ENCODE measurements around the gene SLC22A24.

Gene SLC22A24

GRCh38 chr11:63042596-63042995 is 101.4 kb downstream of the SLC22A24 start:
- Histone ChIP-seq H3K23ac (ENCODE audit: low read depth, low read length, poor library complexity) (no peak overlapping the region), H2BK120ac (ENCODE audit: low read depth, low read length) (no peak overlapping the region), H3K9me3 (replicated peaks in 1 of 2; ENCODE audit: control insufficient read depth in 2 of 2, insufficient read depth in 1 of 2, low read depth in 1 of 2, low read length in 2 of 2) (peaks cover 0 to 2% of the 10 kb centered on the region in 2 donors), H3K4ac (ENCODE audit: low read length) (no peak overlapping the region), H3K27me3 (ENCODE audit: control insufficient read depth in 3 of 3, insufficient read depth in 3 of 3, low read depth in 1 of 3, low read length in 3 of 3) (no peaks in the 10 kb centered on the region), H3K4me1 (ENCODE audit: control insufficient read depth in 2 of 2, insufficient read depth in 1 of 2, low read depth in 1 of 2, low read length in 2 of 2) (no peaks in the 10 kb centered on the region), H3K36me3 (replicated peaks in 1 of 2; ENCODE audit: control insufficient read depth in 2 of 2, insufficient read depth in 2 of 2, low read length in 2 of 2) (no peaks in the 10 kb centered on the region), H2BK5ac (ENCODE audit: low read length) (no peak overlapping the region), H2AK5ac (ENCODE audit: low read depth, low read length) (no peak overlapping the region), H3K14ac (ENCODE audit: low read length) (no peak overlapping the region), H2AFZ (ENCODE audit: low read length) (no peak overlapping the region), H3K4me3 (ENCODE audit: low read length in 2 of 2) (no peak overlapping the region), H3K18ac (ENCODE audit: low read length) (no peak overlapping the region), H3K27ac (replicated peaks; ENCODE audit: low read length) (no peak overlapping the region), H2BK15ac (ENCODE audit: low read length) (no peak overlapping the region), H2BK12ac (ENCODE audit: low read length) (no peak overlapping the region), H3K4me2 (ENCODE audit: insufficient read depth, low read length, poor library complexity, severe bottlenecking) (no peak overlapping the region), H3K79me1 (ENCODE audit: low read depth, low read length) (no peaks in the 10 kb centered on the region), H4K91ac (ENCODE audit: low read depth, low read length, poor library complexity) (no peak overlapping the region), H4K8ac (ENCODE audit: low read depth, low read length) (no peak overlapping the region), H3K9ac (ENCODE audit: low read depth, low read length, poor library complexity) (no peak overlapping the region)
- DNase-seq (ENCODE audit: low spot score): no peak
- no CpG with 5 or more reads among the region's 3 CpGs for WGBS, 2 donors (ENCODE audit: extremely low coverage in 2 of 2, insufficient read length in 2 of 2, insufficient replicate concordance in 1 of 2)

DNA sequence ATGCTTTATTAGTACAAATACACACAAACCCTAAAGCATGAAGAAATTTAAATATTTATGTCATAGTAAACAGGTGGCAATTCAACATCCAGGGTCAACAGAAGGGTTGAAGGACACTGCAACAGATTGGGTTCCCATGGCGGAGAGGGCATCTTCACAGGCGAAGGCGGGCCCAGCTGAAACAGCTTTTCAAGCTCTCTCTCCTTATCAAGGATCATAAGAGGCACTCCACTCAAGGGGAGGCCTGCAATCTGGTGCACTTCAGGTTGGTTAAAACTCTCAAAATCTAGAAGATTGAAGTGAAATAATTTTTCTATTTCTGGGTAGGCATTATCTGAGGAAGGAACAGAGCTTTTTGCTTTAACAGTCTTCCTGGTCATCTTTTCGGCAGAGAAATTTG is 111.6 kb downstream of the SLC22A24 start:
- Histone ChIP-seq H3K27ac (replicated peaks; ENCODE audit: low read length) (no peak overlapping the region), H2BK15ac (ENCODE audit: low read length) (no peak overlapping the region), H3K14ac (ENCODE audit: low read length) (no peak overlapping the region), H2AK5ac (ENCODE audit: low read depth, low read length) (no peak overlapping the region), H2AFZ (ENCODE audit: low read length) (no peak overlapping the region), H3K27me3 (ENCODE audit: control insufficient read depth in 3 of 3, insufficient read depth in 3 of 3, low read depth in 1 of 3, low read length in 3 of 3) (no peaks in the 10 kb centered on the region), H3K23ac (ENCODE audit: low read depth, low read length, poor library complexity) (no peak overlapping the region), H4K91ac (ENCODE audit: low read depth, low read length, poor library complexity) (no peak overlapping the region), H3K4ac (ENCODE audit: low read length) (no peak overlapping the region), H2BK12ac (ENCODE audit: low read length) (no peak overlapping the region), H2BK5ac (ENCODE audit: low read length) (no peak overlapping the region), H3K4me2 (ENCODE audit: insufficient read depth, low read length, poor library complexity, severe bottlenecking) (no peak overlapping the region), H3K18ac (ENCODE audit: low read length) (no peak overlapping the region), H3K9ac (ENCODE audit: low read depth, low read length, poor library complexity) (no peak overlapping the region), H3K36me3 (replicated peaks in 1 of 2; ENCODE audit: control insufficient read depth in 2 of 2, insufficient read depth in 2 of 2, low read length in 2 of 2) (no peaks in the 10 kb centered on the region), H3K4me1 (ENCODE audit: control insufficient read depth in 2 of 2, insufficient read depth in 1 of 2, low read depth in 1 of 2, low read length in 2 of 2) (no peaks in the 10 kb centered on the region), H3K79me1 (ENCODE audit: low read depth, low read length) (no peaks in the 10 kb centered on the region), H3K4me3 (ENCODE audit: low read length in 2 of 2) (no peak overlapping the region), H2BK120ac (ENCODE audit: low read depth, low read length) (no peak overlapping the region), H3K9me3 (replicated peaks in 1 of 2; ENCODE audit: control insufficient read depth in 2 of 2, insufficient read depth in 1 of 2, low read depth in 1 of 2, low read length in 2 of 2) (peaks cover 0 to 1% of the 10 kb centered on the region in 2 donors), H4K8ac (ENCODE audit: low read depth, low read length) (no peak overlapping the region)
- DNase-seq (ENCODE audit: low spot score): no peak
- WGBS, 2 donors (ENCODE audit: extremely low coverage in 2 of 2, insufficient read length in 2 of 2, insufficient replicate concordance in 1 of 2): no CpG with 5 or more reads among the region's 4 CpGs

All from neuronal stem cell (in vitro differentiated cells).